ENCODE measurements around the gene SLC39A12. TPM values are rescaled to one million over a fixed set of nuclear protein-coding genes. Genes with fewer than 3 reads are reported as not detected.
"Not testable (repeated sequence)": the region's sequence is repeated elsewhere in the genome, so short reads cannot be mapped to it uniquely, and the experiment has no call there.

SLC39A12 gene
- total RNA-seq, 1 experiment from 2014 or later = not detected

- TF ChIP-seq TCF7 (CRISPR knock-in tag; IDR thresholded peaks at IDR 0.05; ENCODE audit: low read depth) = no peak
- TF ChIP-seq MXD4 (CRISPR knock-in tag; IDR thresholded peaks at IDR 0.05; ENCODE audit: borderline replicate concordance) = no peak
- no peak for TF ChIP-seq ATF2 (CRISPR knock-in tag; IDR thresholded peaks at IDR 0.05; ENCODE audit: borderline replicate concordance, low read depth)
- TF ChIP-seq ESRRA (CRISPR knock-in tag; IDR thresholded peaks at IDR 0.05; ENCODE audit: borderline replicate concordance) = no peak
- TF ChIP-seq GABPB1 (CRISPR knock-in tag; IDR thresholded peaks at IDR 0.05) = no peak
Observed at GRCh38 chr10:17923728-17924127, 28.0 kb upstream of the SLC39A12 start (continued).

DNA sequence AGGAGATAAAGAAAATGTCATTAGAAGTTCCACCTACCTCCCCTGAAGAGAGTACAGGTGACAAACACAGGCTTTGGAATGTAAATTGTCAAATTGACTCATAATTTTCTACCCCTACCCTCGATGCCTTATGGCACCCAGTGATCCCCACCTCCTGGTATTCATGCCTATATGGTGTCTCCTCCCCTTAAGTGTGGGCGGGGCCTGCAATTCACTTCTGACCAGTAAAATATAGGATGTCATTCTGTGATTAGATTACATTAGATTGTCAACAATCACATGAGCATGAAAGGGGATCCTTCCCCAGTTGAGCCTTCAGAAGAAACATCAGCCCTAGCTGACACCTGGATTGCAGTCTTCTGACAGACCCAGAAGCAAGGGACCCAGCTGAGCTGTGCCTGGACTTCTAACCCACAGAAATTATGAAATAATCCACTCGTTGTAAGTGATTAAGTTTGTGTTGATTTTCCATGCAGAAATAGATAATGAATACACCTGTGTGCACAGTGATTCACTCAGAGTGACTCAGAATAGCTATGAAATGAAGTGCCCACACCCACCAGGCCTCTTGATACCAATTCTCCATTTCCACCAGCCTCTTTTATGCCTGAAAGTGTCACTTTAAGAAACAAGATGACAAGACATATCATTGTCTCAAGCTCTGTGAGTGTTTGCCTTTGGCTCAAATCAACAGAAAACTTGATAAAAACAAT lies 8.5 kb upstream of the SLC39A12 start:
- Mint-ChIP-seq H3K27ac (no peak overlapping the region), H3K4me1 (no peaks in the 10 kb centered on the region), H3K4me3 (no peak overlapping the region), H3K9me3 (peaks cover 11% of the 10 kb centered on the region), H3K36me3 (0 out of 2 replicates have a peak, but pooled peaks cover 4% of the 10 kb centered on the region), H3K27me3 (ENCODE audit: low read depth) (no peaks in the 10 kb centered on the region)
- no peak for ATAC-seq
- POLR2A ChIA-PET = no interaction called here
- DNase-seq (ENCODE audit: low spot score) = no peak
- CTCF ChIA-PET = no interaction called here
- no peak for TF ChIP-seq SOX15 (CRISPR knock-in tag; IDR thresholded peaks at IDR 0.05)
- no peak for TF ChIP-seq ESRRA (CRISPR knock-in tag; IDR thresholded peaks at IDR 0.05; ENCODE audit: borderline replicate concordance)

- H3K4me3 Mint-ChIP-seq; H3K9me3 Mint-ChIP-seq; H3K27ac Mint-ChIP-seq; ATAC-seq; DNase-seq (ENCODE audit: low spot score); H3K36me3 Mint-ChIP-seq; POLR2A ChIA-PET; H3K27me3 Mint-ChIP-seq (ENCODE audit: low read depth); H3K4me1 Mint-ChIP-seq; CTCF ChIA-PET: not testable (repeated sequence)
Observed at GRCh38 chr10:17950269-17950668, 1.4 kb upstream of the SLC39A12 start.

DNA sequence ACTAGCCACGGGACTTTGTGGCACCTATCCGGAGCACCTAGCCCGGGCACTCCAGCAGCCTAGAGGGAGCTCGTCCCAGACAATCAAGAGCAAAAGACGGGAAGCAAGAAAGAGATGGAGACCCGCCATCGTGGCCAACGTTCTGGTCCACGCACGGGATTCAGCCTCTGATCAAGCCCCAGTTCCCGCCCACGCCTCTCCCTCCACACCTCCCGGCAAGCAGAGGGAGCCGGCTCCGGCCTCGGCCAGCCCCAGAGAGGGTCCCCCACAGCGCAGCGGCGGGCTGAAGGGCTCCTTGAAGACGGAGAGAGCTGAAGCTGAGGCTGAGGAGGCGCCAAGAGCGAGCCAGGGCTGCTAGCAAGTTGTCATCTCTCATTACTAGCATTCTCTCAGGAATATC lies 992 bp upstream of the SLC39A12 start:
- H3K27ac Mint-ChIP-seq = no peak overlapping the region
- H3K27me3 Mint-ChIP-seq (ENCODE audit: low read depth) = no peaks in the 10 kb centered on the region
- CTCF ChIA-PET = no interaction called here
- H3K9me3 Mint-ChIP-seq = peaks cover 9% of the 10 kb centered on the region
- no peaks in the 10 kb centered on the region; the same call in 1 of the 2 replicates for H3K36me3 Mint-ChIP-seq
- POLR2A ChIA-PET = no interaction called here
- H3K4me3 Mint-ChIP-seq = no peak overlapping the region
- H3K4me1 Mint-ChIP-seq = 0 out of 2 replicates have a peak, but pooled peaks cover 4% of the 10 kb centered on the region
- DNase-seq (ENCODE audit: low spot score) (peak; percentile 12), ATAC-seq (no peak)
- TF ChIP-seq, protein P1, sequence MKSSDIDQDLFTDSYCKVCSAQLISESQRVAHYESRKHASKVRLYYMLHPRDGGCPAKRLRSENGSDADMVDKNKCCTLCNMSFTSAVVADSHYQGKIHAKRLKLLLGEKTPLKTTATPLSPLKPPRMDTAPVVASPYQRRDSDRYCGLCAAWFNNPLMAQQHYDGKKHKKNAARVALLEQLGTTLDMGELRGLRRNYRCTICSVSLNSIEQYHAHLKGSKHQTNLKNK (CRISPR knock-in tag; IDR thresholded peaks at IDR 0.05) = no peak
- TF ChIP-seq ELF4 (CRISPR knock-in tag; IDR thresholded peaks at IDR 0.05; ENCODE audit: low read depth) (no peak), JUN (CRISPR knock-in tag; IDR thresholded peaks at IDR 0.05) (no peak), MLX (CRISPR knock-in tag; IDR thresholded peaks at IDR 0.05) (no peak), SMAD4 (CRISPR knock-in tag; IDR thresholded peaks at IDR 0.05) (no peak), ZNF281 (CRISPR knock-in tag; IDR thresholded peaks at IDR 0.05) (no peak), NFE2L1 (CRISPR knock-in tag; IDR thresholded peaks at IDR 0.05) (no peak), TEAD4 (CRISPR knock-in tag; IDR thresholded peaks at IDR 0.05) (no peak)
- TF ChIP-seq, protein P2, sequence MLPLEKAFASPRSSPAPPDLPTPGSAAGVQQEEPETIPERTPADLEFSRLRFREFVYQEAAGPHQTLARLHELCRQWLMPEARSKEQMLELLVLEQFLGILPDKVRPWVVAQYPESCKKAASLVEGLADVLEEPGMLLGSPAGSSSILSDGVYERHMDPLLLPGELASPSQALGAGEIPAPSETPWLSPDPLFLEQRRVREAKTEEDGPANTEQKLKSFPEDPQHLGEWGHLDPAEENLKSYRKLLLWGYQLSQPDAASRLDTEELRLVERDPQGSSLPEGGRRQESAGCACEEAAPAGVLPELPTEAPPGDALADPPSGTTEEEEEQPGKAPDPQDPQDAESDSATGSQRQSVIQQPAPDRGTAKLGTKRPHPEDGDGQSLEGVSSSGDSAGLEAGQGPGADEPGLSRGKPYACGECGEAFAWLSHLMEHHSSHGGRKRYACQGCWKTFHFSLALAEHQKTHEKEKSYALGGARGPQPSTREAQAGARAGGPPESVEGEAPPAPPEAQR (CRISPR knock-in tag; IDR thresholded peaks at IDR 0.05) = no peak
- TF ChIP-seq, protein P3, sequence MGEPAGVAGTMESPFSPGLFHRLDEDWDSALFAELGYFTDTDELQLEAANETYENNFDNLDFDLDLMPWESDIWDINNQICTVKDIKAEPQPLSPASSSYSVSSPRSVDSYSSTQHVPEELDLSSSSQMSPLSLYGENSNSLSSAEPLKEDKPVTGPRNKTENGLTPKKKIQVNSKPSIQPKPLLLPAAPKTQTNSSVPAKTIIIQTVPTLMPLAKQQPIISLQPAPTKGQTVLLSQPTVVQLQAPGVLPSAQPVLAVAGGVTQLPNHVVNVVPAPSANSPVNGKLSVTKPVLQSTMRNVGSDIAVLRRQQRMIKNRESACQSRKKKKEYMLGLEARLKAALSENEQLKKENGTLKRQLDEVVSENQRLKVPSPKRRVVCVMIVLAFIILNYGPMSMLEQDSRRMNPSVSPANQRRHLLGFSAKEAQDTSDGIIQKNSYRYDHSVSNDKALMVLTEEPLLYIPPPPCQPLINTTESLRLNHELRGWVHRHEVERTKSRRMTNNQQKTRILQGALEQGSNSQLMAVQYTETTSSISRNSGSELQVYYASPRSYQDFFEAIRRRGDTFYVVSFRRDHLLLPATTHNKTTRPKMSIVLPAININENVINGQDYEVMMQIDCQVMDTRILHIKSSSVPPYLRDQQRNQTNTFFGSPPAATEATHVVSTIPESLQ (CRISPR knock-in tag; IDR thresholded peaks at IDR 0.05) = no peak
- TF ChIP-seq, protein P4, sequence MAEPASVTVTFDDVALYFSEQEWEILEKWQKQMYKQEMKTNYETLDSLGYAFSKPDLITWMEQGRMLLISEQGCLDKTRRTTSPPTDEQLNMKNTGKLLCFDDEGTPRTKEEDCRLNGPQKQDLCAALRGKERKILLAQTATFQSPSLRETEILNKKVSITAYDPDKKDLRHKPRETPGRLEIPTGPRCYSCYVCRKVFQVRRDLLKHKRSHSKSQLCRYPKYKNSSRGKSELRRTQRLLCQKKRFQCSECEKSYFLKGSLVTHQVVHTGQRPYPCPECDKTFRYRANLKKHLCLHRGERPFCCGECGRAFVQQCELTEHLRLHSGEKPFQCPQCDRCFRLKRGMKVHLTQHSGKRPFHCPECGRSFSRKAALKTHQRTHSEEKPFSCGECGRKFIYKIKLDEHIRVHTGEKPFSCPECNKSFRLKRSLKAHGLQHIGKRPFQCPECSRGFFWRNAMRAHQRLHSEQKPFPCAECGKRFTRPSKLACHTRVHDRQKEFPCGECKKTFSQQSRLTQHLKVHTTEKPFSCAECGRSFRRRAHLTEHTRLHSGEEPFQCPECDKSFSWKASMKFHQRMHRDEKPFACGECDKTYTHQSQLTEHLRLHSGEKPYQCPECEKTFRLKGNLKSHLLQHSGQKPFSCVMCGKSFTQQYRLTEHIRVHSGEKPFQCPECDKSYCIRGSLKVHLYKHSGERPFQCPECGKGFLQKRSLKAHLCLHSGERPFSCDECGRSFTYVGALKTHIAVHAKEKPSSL (CRISPR knock-in tag; conservative IDR thresholded peaks at IDR 0.05) = no peak
